ENCODE data around the gene ATG14.

DNA sequence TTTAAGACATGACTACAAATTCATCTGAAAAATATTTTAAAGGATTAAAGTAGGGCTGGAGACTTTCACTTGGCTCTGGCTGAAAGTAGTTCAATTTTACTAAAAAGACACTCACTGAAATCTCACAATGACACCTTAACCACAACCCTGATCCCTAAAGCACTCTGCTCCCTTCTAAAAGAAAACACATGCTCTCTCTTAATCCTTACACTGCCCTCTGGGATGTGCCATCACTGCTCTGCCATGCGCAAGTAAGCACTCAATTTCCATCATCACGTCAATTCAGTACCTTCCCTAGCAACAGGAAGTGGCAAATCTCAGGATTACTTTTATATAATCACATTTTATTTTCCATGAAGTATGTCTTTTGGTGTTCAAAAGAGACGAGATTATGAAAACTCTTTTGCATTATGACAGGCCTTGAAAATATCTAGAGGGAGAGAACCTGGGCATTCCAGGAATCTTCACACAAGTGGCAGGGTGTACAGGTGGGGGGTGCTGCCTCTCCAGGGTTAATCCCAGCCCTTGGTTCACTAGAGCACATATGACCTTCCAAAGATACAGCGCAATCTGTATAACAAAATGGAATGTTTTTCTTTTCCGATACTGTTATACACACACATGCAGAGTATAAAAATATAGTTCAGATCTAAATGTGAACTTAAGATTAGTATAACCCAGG lies 7.3 kb downstream of the ATG14 start:
- TF ChIP-seq, protein P1, sequence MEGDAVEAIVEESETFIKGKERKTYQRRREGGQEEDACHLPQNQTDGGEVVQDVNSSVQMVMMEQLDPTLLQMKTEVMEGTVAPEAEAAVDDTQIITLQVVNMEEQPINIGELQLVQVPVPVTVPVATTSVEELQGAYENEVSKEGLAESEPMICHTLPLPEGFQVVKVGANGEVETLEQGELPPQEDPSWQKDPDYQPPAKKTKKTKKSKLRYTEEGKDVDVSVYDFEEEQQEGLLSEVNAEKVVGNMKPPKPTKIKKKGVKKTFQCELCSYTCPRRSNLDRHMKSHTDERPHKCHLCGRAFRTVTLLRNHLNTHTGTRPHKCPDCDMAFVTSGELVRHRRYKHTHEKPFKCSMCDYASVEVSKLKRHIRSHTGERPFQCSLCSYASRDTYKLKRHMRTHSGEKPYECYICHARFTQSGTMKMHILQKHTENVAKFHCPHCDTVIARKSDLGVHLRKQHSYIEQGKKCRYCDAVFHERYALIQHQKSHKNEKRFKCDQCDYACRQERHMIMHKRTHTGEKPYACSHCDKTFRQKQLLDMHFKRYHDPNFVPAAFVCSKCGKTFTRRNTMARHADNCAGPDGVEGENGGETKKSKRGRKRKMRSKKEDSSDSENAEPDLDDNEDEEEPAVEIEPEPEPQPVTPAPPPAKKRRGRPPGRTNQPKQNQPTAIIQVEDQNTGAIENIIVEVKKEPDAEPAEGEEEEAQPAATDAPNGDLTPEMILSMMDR (IDR thresholded peaks at IDR 0.05), result no peak
- TF ChIP-seq POLR2A (IDR thresholded peaks at IDR 0.05), result no peak
